K562 (cell line): ENCODE data around the gene MAGEB2. TPM values are rescaled to one million over a fixed set of nuclear protein-coding genes. Genes with fewer than 3 reads are reported as not detected.

Experiments
- ATAC-seq: fragments of 200-7000 bp; cut with Tn5 transposase; 3 replicates; pipeline ENCODE4 v1.9.1; 2020; ENCODE audit warnings: moderate library complexity
- BruUV-seq: library from RNA; stranded (reverse); fragments of 400-500 nt; replicated peaks from 2 replicates; lab custom pipeline; 2021; lab: Mats Ljungman, UMichigan
- CTCF ChIA-PET: fragments of 300-600 bp; formaldehyde crosslinking; extraction: SDS; loops from one replicate; lab custom pipeline; 2021; ENCODE audit warnings: low intra/inter-chr PET ratio; lab: Yijun Ruan, JAX
- POLR2A ChIA-PET: fragments of 300-600, 350-650 bp; sonication (Branson Sonifier 250); formaldehyde crosslinking; extraction: SDS; loops from one replicate; lab custom pipeline; 2021; ENCODE audit warnings: antibody characterized with exemption, inconsistent platforms; lab: Yijun Ruan, JAX
- DNase-seq, 4 experiments: peaks; one replicate each; pipeline versions ENCODE4 v3.0.0 to v3.0.0-alpha.2; 2011 to 2018; ENCODE audit warnings: low spot score in 3 of 4, mixed read lengths in 3 of 4; ENCODE audit errors: extremely low read depth in 1 of 4
- FAIRE-seq: peaks from 2 replicates; lab custom pipeline; 2011; peaks lifted over from hg19 to GRCh38; lab: Jason Lieb, UNC
- H2AFZ ChIP-seq: 2 replicates; pipeline ENCODE4 v1.6.0; 2011; ENCODE audit warnings: low read depth, low read length, control low read depth, inconsistent platforms
- H3K27ac ChIP-seq: fragments of 200-600 bp; 3 replicates; pipeline ENCODE4 v1.8.0; 2011; ENCODE audit warnings: low read depth, mild to moderate bottlenecking, control low read depth, inconsistent platforms, low read length, moderate library complexity, mixed read lengths; ENCODE audit errors: extremely low read depth
- H3K27me3 ChIP-seq, 2 experiments: fragments of 300-600 bp in 1 of 2; 2 replicates in 1 of 2; 3 replicates in 1 of 2; pipeline versions ENCODE4 v1.6.0 to v1.8.0; 2011; ENCODE audit warnings: inconsistent platforms in 2 of 2, low read length in 2 of 2, mild to moderate bottlenecking in 1 of 2, mixed read lengths in 1 of 2, moderate library complexity in 1 of 2; ENCODE audit not compliant: control insufficient read depth in 2 of 2, insufficient read depth in 2 of 2
- H3K36me3 ChIP-seq: fragments of 300-600 bp; 3 replicates; pipeline ENCODE4 v1.8.0; 2011; ENCODE audit warnings: mild to moderate bottlenecking, low read length, inconsistent platforms; ENCODE audit not compliant: control insufficient read depth, insufficient read depth
- H3K4me1 ChIP-seq, 2 experiments: fragments of 200-600 bp in 1 of 2; replicated peaks in 1 of 2; 2 replicates in 1 of 2; 3 replicates in 1 of 2; pipeline versions ENCODE4 v1.5.1 to v1.8.0; 2011; ENCODE audit warnings: inconsistent platforms in 2 of 2, low read length in 2 of 2, mild to moderate bottlenecking in 1 of 2, mixed read lengths in 1 of 2, moderate library complexity in 1 of 2; ENCODE audit not compliant: control insufficient read depth in 2 of 2, insufficient read depth in 2 of 2
- H3K4me2 ChIP-seq: 2 replicates; pipeline ENCODE4 v1.6.1; 2011; ENCODE audit warnings: low read length, control low read depth, inconsistent platforms, mixed read lengths; ENCODE audit not compliant: insufficient read depth
- H3K4me3 ChIP-seq: fragments of 200-600 bp; sonication (generic), shearing (Covaris generic); 2 replicates; pipeline ENCODE4 v1.5.1; 2016; ENCODE audit warnings: control low read depth, inconsistent platforms
- H3K79me2 ChIP-seq: fragments of 200-600 bp; 3 replicates; pipeline ENCODE4 v1.8.0; 2011; ENCODE audit warnings: low read length, inconsistent platforms; ENCODE audit not compliant: control insufficient read depth, insufficient read depth
- H3K9ac ChIP-seq, 2 experiments: 2 replicates each; pipeline versions ENCODE4 v1.6.0 to v1.6.1; 2011; ENCODE audit warnings: low read depth in 2 of 2, low read length in 2 of 2, control low read depth in 1 of 2, inconsistent platforms in 1 of 2, mild to moderate bottlenecking in 1 of 2, mixed read lengths in 1 of 2; ENCODE audit not compliant: insufficient read depth in 1 of 2
- H3K9me1 ChIP-seq: one replicate; pipeline ENCODE4 v1.6.0; 2011; ENCODE audit warnings: inconsistent platforms, mild to moderate bottlenecking, low read length, moderate library complexity; ENCODE audit not compliant: control insufficient read depth, insufficient read depth
- H3K9me3 ChIP-seq: replicated peaks from 2 replicates; pipeline ENCODE4 v1.5.1; 2011; ENCODE audit warnings: low read depth, low read length, inconsistent platforms; ENCODE audit not compliant: control insufficient read depth, insufficient read depth
- H4K20me1 ChIP-seq: replicated peaks from 2 replicates; pipeline ENCODE4 v1.6.1; 2011; ENCODE audit warnings: low read length, inconsistent platforms, mixed read lengths; ENCODE audit not compliant: control insufficient read depth, insufficient read depth
- ATF7 ChIP-seq: fragments of 450-650 bp; IDR thresholded peaks from 2 replicates; pipeline ENCODE4 v1.7.1; 2014; ENCODE audit warnings: mild to moderate bottlenecking, moderate library complexity
- FOXJ2 ChIP-seq: fragments of 200-800 bp; sonication (Bioruptor generic); IDR thresholded peaks from 2 replicates; pipeline ENCODE4 v1.6.1; 2016; ENCODE audit warnings: missing genetic modification characterization, missing compliant biosample characterization
- HIVEP1 ChIP-seq: fragments of 250-450 bp; sonication (Bioruptor Pico); IDR thresholded peaks from 2 replicates; pipeline ENCODE4 v1.4.0; 2020; ENCODE audit warnings: mild to moderate bottlenecking
- KLF6 ChIP-seq: fragments of 250-450 bp; sonication (Bioruptor Pico); IDR thresholded peaks from 2 replicates; pipeline ENCODE4 v1.4.0; 2020; ENCODE audit warnings: mild to moderate bottlenecking, moderate library complexity, borderline replicate concordance
- MTA3 ChIP-seq: fragments of 450-650 bp; formaldehyde crosslinking; IDR thresholded peaks from 2 replicates; pipeline ENCODE4 v1.6.1; 2017; ENCODE audit warnings: mild to moderate bottlenecking, borderline replicate concordance
- MYBL2 ChIP-seq, 2 experiments: fragments of 450-650 bp in 1 of 2; sonication (generic) in 1 of 2; formaldehyde crosslinking in 1 of 2; IDR thresholded peaks; 2 replicates each; pipeline versions ENCODE4 v1.6.1 to v1.8.1; 2017 to 2022; ENCODE audit warnings: borderline replicate concordance in 1 of 2, inconsistent platforms in 1 of 2, low read depth in 1 of 2, mild to moderate bottlenecking in 1 of 2, missing genetic modification reagents in 1 of 2, moderate library complexity in 1 of 2
- NELFE ChIP-seq: IDR thresholded peaks from 2 replicates; pipeline ENCODE4 v1.6.1; 2011; ENCODE audit warnings: mild to moderate bottlenecking; ENCODE audit not compliant: insufficient read depth, insufficient read length
- POLR2B ChIP-seq: fragments of 450-650 bp; IDR thresholded peaks from 2 replicates; pipeline ENCODE4 v1.6.1; 2018; ENCODE audit warnings: low read depth; ENCODE audit not compliant: partially characterized antibody
- RCOR1 ChIP-seq, 2 experiments: IDR thresholded peaks; 2 replicates each; pipeline ENCODE4 v1.6.1; 2012; ENCODE audit warnings: low read depth in 2 of 2, low read length in 2 of 2, borderline replicate concordance in 1 of 2, improper control_type of control experiment in 1 of 2
- SMAD1 ChIP-seq: fragments of 150-350 bp; IDR thresholded peaks from 2 replicates; pipeline ENCODE4 v1.6.1; 2014; ENCODE audit warnings: low read length, low read depth; ENCODE audit not compliant: partially characterized antibody
- SREBF1 ChIP-seq: fragments of 150-350 bp; IDR thresholded peaks from 2 replicates; pipeline ENCODE4 v1.6.1; 2014; ENCODE audit warnings: antibody characterized with exemption, low read depth, low read length, borderline replicate concordance
- ZNF274 ChIP-seq: IDR thresholded peaks from 2 replicates; pipeline ENCODE4 v1.6.1; 2011; ENCODE audit warnings: low read depth, mild to moderate bottlenecking, low read length, moderate library complexity, borderline replicate concordance
- ZNF347 ChIP-seq: fragments of 450-650 bp; formaldehyde crosslinking; IDR thresholded peaks from 2 replicates; pipeline ENCODE4 v1.4.0; 2020; ENCODE audit warnings: low read depth, mild to moderate bottlenecking, moderate library complexity
- ZSCAN29 ChIP-seq: fragments of 450-650 bp; IDR thresholded peaks from 2 replicates; pipeline ENCODE4 v1.6.1; 2017
- WGBS: fragments of 100-300 bp; shearing (Covaris generic); methylation state at CpG from one replicate; pipeline ENCODE4 v1.1.6; 2016; ENCODE audit warnings: low coverage, mixed read lengths; ENCODE audit not compliant: insufficient coverage; ENCODE audit errors: missing lambda C conversion rate; 5-methylcytosine and 5-hydroxymethylcytosine counted together
- in situ Hi-C: fragments of 300-500 bp; cut with MboI; formaldehyde crosslinking; loops from 4 replicates; pipeline ENCODE4 v1.15.0; 2018; ENCODE audit warnings: inconsistent platforms, mixed read lengths
- intact Hi-C: fragments of 100-400 bp; cut with micrococcal nuclease; formaldehyde crosslinking; loops from 2 replicates; pipeline ENCODE4 v1.14.2; 2022
- polyA plus RNA-seq, 8 experiments: library from polyadenylated mRNA; depleted of rRNA in 4 of 8; stranded (reverse) in 5 of 8; unstranded in 3 of 8; fragments of >200 nt; fragmentation: Nextera tagmentation in 2 of 8; fragmentation: Illumina TruSeq in 1 of 8; extraction: Ambion mirVana in 2 of 8; extraction: Trizol in 1 of 8; gene quantifications; 2 replicates each; pipeline versions ENCODE4 v1.2.1 to v1.2.3, GENCODE V29; 2011 to 2014; ENCODE audit warnings: inconsistent platforms in 1 of 8, missing spikeins in 1 of 8
- total RNA-seq, 7 experiments: library from RNA; depleted of rRNA in 6 of 7; stranded (reverse); fragments of >200 nt in 6 of 7; fragmentation: Illumina TruSeq in 2 of 7; extraction: Trizol in 2 of 7; gene quantifications; 2 replicates each; pipeline versions ENCODE4 v1.2.1 to v1.2.3, GENCODE V29; 2011 to 2021; ENCODE audit warnings: low replicate concordance in 1 of 7
- TF ChIP-seq, protein P1 (sequence below): IDR thresholded peaks from 3 replicates; pipeline ENCODE4 v1.6.1; 2011; ENCODE audit warnings: borderline replicate concordance, mild to moderate bottlenecking, moderate library complexity; ENCODE audit not compliant: insufficient read length; ENCODE audit errors: extremely low read depth
- TF ChIP-seq, protein P2 (sequence below): sonication (generic); formaldehyde crosslinking; IDR thresholded peaks from 2 replicates; pipeline ENCODE4 v1.8.1; 2023; ENCODE audit warnings: missing genetic modification reagents, mild to moderate bottlenecking, borderline replicate concordance

Gene MAGEB2
- total and polyA plus RNA-seq, 9 of the 15 experiments (the other 6 are each of a cell fraction or from before 2014, with no cell fraction given) = 21.6 to 277 (median 88.8) TPM

DNA sequence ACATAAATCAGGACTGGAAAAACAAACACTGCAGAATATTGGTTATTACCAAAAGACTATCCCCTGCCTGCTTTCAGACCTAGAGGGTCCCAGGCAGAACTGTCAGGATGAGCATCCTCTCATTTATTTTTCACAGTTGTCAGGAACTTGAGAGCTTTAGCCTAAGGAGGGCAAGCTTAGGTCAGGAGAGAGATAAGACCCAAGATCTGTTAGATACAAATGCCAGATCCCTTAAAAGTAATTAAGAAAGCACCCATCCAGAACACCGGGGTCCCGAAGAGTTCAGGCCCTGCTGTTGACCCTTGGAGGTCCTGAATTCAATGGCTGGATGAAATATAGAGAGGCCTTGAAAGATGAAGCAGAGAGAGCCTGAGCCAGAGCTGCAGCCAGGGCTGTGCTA, 9.2 kb downstream of the MAGEB2 start:
- H3K27me3 ChIP-seq = no peaks in the 10 kb centered on the region
- H3K4me2 ChIP-seq = no peak overlapping the region
- no peaks in the 10 kb centered on the region for H3K79me2 ChIP-seq
- BruUV-seq = no TSS peak
- ChIA-PET POLR2A (no interaction called here), CTCF (no interaction called here)
- no peaks in the 10 kb centered on the region for H3K9me3 ChIP-seq
- peaks cover 5% of the 10 kb centered on the region; the same call in 1 of the 3 replicates for H3K36me3 ChIP-seq
- H3K4me3 ChIP-seq = no peak overlapping the region
- no peaks in the 10 kb centered on the region for H4K20me1 ChIP-seq
- no peaks in the 10 kb centered on the region for H3K9me1 ChIP-seq
- no peak overlapping the region for H2AFZ ChIP-seq
- FAIRE-seq (no peak), DNase-seq (no peak), ATAC-seq (no peak)
- intact Hi-C loops (no loop called here), in situ Hi-C loops (no loop called here)
- no peaks in the 10 kb centered on the region for H3K4me1 ChIP-seq
- WGBS = 32% methylated on average over 2 of the region's 2 CpGs
- H3K9ac ChIP-seq = no peak overlapping the region
- H3K27ac ChIP-seq = no peak overlapping the region
- no peak for TF ChIP-seq SMAD1
- no peak for TF ChIP-seq ZNF347 (CRISPR knock-in tag)
- TF ChIP-seq, protein P1, sequence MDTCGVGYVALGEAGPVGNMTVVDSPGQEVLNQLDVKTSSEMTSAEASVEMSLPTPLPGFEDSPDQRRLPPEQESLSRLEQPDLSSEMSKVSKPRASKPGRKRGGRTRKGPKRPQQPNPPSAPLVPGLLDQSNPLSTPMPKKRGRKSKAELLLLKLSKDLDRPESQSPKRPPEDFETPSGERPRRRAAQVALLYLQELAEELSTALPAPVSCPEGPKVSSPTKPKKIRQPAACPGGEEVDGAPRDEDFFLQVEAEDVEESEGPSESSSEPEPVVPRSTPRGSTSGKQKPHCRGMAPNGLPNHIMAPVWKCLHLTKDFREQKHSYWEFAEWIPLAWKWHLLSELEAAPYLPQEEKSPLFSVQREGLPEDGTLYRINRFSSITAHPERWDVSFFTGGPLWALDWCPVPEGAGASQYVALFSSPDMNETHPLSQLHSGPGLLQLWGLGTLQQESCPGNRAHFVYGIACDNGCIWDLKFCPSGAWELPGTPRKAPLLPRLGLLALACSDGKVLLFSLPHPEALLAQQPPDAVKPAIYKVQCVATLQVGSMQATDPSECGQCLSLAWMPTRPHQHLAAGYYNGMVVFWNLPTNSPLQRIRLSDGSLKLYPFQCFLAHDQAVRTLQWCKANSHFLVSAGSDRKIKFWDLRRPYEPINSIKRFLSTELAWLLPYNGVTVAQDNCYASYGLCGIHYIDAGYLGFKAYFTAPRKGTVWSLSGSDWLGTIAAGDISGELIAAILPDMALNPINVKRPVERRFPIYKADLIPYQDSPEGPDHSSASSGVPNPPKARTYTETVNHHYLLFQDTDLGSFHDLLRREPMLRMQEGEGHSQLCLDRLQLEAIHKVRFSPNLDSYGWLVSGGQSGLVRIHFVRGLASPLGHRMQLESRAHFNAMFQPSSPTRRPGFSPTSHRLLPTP = no peak
- TF ChIP-seq ZSCAN29 = no peak
- TF ChIP-seq, protein P2, sequence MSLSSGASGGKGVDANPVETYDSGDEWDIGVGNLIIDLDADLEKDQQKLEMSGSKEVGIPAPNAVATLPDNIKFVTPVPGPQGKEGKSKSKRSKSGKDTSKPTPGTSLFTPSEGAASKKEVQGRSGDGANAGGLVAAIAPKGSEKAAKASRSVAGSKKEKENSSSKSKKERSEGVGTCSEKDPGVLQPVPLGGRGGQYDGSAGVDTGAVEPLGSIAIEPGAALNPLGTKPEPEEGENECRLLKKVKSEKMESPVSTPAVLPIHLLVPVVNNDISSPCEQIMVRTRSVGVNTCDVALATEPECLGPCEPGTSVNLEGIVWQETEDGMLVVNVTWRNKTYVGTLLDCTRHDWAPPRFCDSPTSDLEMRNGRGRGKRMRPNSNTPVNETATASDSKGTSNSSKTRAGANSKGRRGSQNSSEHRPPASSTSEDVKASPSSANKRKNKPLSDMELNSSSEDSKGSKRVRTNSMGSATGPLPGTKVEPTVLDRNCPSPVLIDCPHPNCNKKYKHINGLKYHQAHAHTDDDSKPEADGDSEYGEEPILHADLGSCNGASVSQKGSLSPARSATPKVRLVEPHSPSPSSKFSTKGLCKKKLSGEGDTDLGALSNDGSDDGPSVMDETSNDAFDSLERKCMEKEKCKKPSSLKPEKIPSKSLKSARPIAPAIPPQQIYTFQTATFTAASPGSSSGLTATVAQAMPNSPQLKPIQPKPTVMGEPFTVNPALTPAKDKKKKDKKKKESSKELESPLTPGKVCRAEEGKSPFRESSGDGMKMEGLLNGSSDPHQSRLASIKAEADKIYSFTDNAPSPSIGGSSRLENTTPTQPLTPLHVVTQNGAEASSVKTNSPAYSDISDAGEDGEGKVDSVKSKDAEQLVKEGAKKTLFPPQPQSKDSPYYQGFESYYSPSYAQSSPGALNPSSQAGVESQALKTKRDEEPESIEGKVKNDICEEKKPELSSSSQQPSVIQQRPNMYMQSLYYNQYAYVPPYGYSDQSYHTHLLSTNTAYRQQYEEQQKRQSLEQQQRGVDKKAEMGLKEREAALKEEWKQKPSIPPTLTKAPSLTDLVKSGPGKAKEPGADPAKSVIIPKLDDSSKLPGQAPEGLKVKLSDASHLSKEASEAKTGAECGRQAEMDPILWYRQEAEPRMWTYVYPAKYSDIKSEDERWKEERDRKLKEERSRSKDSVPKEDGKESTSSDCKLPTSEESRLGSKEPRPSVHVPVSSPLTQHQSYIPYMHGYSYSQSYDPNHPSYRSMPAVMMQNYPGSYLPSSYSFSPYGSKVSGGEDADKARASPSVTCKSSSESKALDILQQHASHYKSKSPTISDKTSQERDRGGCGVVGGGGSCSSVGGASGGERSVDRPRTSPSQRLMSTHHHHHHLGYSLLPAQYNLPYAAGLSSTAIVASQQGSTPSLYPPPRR (CRISPR knock-in tag) = no peak
- TF ChIP-seq ATF7 = no peak
- TF ChIP-seq NELFE = no peak
- TF ChIP-seq MTA3 = no peak
- no peak for TF ChIP-seq POLR2B
- TF ChIP-seq RCOR1 (IDR thresholded peaks at IDR 0.05; ENCODE audit: borderline replicate concordance in 1 of 2, low read depth in 2 of 2, low read length in 2 of 2) = no peak
- TF ChIP-seq HIVEP1 (CRISPR knock-in tag) = no peak
- TF ChIP-seq FOXJ2 (tag) = no peak
- no peak for TF ChIP-seq KLF6 (CRISPR knock-in tag)
- no peak for TF ChIP-seq ZNF274
- no peak for TF ChIP-seq SREBF1
- no peak for TF ChIP-seq MYBL2 (IDR thresholded peaks at IDR 0.05; ENCODE audit: low read depth)
- no peak for TF ChIP-seq MYBL2 (CRISPR knock-in tag; IDR thresholded peaks at IDR 0.05; ENCODE audit: borderline replicate concordance)
